IMR-90 (cell line): Measurements from ENCODE around the gene CRYGC. TPM values are rescaled to one million over a fixed set of nuclear protein-coding genes. Genes with fewer than 3 reads are reported as not detected.
A peak's percentile ranks its signal among the peaks of the same experiment; 100 is the strongest.

Experiments
- ATAC-seq: fragments of 200-7000 bp; cut with Tn5 transposase; 2 replicates; pipeline ENCODE4 v1.9.1; 2020; ENCODE audit warnings: low read depth, mild to moderate bottlenecking, moderate library complexity
- BruUV-seq: library from RNA; stranded (reverse); fragments of 400-500 nt; replicated peaks from 2 replicates; lab custom pipeline; 2021; lab: Mats Ljungman, UMichigan
- CTCF ChIA-PET: fragments of 300-600 bp; formaldehyde crosslinking; extraction: SDS; loops from one replicate; lab custom pipeline; 2021; ENCODE audit warnings: antibody characterized with exemption; lab: Yijun Ruan, JAX
- POLR2A ChIA-PET: fragments of 300-600 bp; sonication (Branson Sonifier 250); formaldehyde crosslinking; loops from one replicate; lab custom pipeline; 2022; ENCODE audit warnings: antibody characterized with exemption; ENCODE audit not compliant: unreplicated experiment; lab: Charles Lee
- DNase-seq: peaks from one replicate; pipeline ENCODE4 v3.0.0; 2013
- H2AFZ ChIP-seq: replicated peaks from 2 replicates; pipeline ENCODE3; 2013; ENCODE audit warnings: low read length, mild to moderate bottlenecking; ENCODE audit not compliant: poor library complexity
- H2AK5ac ChIP-seq: 2 replicates; pipeline ENCODE4 v1.6.1; 2013; ENCODE audit warnings: low read depth, low read length, inconsistent platforms
- H2AK9ac ChIP-seq: replicated peaks from 2 replicates; pipeline ENCODE3; 2013; ENCODE audit warnings: mild to moderate bottlenecking, low read depth, low read length, moderate library complexity; ENCODE audit not compliant: poor library complexity
- H2BK120ac ChIP-seq: 2 replicates; pipeline ENCODE4 v1.6.1; 2013; ENCODE audit warnings: low read depth, low read length, inconsistent platforms
- H2BK15ac ChIP-seq: 3 replicates; pipeline ENCODE4 v1.6.1; 2013; ENCODE audit warnings: low read depth, low read length, inconsistent platforms
- H2BK20ac ChIP-seq: 2 replicates; pipeline ENCODE4 v1.6.1; 2013; ENCODE audit warnings: low read depth, mild to moderate bottlenecking, inconsistent platforms, low read length, moderate library complexity
- H2BK5ac ChIP-seq: 2 replicates; pipeline ENCODE4 v1.6.1; 2013; ENCODE audit warnings: mild to moderate bottlenecking, low read depth, low read length, inconsistent platforms; ENCODE audit not compliant: poor library complexity, severe bottlenecking
- H3K14ac ChIP-seq: replicated peaks from 2 replicates; pipeline ENCODE4 v1.6.1; 2013; ENCODE audit warnings: low read depth, low read length, inconsistent platforms
- H3K18ac ChIP-seq: 2 replicates; pipeline ENCODE4 v1.6.1; 2013; ENCODE audit warnings: low read depth, low read length, control low read depth
- H3K23ac ChIP-seq: 2 replicates; pipeline ENCODE4 v1.6.1; 2013; ENCODE audit warnings: low read depth, low read length, inconsistent platforms
- H3K27ac ChIP-seq: 2 replicates; pipeline ENCODE4 v1.5.1; 2013; ENCODE audit warnings: mild to moderate bottlenecking, control low read depth, low read length; ENCODE audit not compliant: insufficient read depth
- H3K27me3 ChIP-seq: 2 replicates; pipeline ENCODE4 v1.6.1; 2013; ENCODE audit warnings: low read length; ENCODE audit not compliant: control insufficient read depth, insufficient read depth
- H3K36me3 ChIP-seq: 2 replicates; pipeline ENCODE4 v1.6.1; 2013; ENCODE audit warnings: low read length, mixed read lengths; ENCODE audit not compliant: control insufficient read depth, insufficient read depth
- H3K4ac ChIP-seq: 2 replicates; pipeline ENCODE4 v1.6.1; 2013; ENCODE audit warnings: low read depth, low read length, inconsistent platforms
- H3K4me1 ChIP-seq: 2 replicates; pipeline ENCODE4 v1.6.1; 2013; ENCODE audit warnings: low read length, mixed read lengths; ENCODE audit not compliant: control insufficient read depth, insufficient read depth
- H3K4me2 ChIP-seq: 2 replicates; pipeline ENCODE4 v1.6.1; 2013; ENCODE audit warnings: low read depth, mild to moderate bottlenecking, control low read depth, low read length, moderate library complexity
- H3K4me3 ChIP-seq: 2 replicates; pipeline ENCODE4 v1.5.1; 2013; ENCODE audit warnings: low read depth, mild to moderate bottlenecking, control low read depth, low read length, moderate library complexity; ENCODE audit not compliant: insufficient read depth
- H3K56ac ChIP-seq: 2 replicates; pipeline ENCODE4 v1.6.1; 2013; ENCODE audit warnings: low read length, inconsistent platforms; ENCODE audit not compliant: insufficient read depth; ENCODE audit errors: extremely low read depth
- H3K79me1 ChIP-seq, 2 experiments: 2 replicates each; pipeline ENCODE4 v1.6.1; 2013; ENCODE audit warnings: low read length in 2 of 2, inconsistent platforms in 1 of 2, low read depth in 1 of 2
- H3K9ac ChIP-seq: 2 replicates; pipeline ENCODE4 v1.6.1; 2013; ENCODE audit warnings: low read depth, low read length, control low read depth
- H3K9me1 ChIP-seq: 2 replicates; pipeline ENCODE4 v1.6.1; 2013; ENCODE audit warnings: low read length, inconsistent platforms; ENCODE audit not compliant: insufficient read depth
- H3K9me3 ChIP-seq: 2 replicates; pipeline ENCODE4 v1.6.1; 2013; ENCODE audit warnings: low read length; ENCODE audit not compliant: control insufficient read depth, insufficient read depth
- H4K20me1 ChIP-seq: 2 replicates; pipeline ENCODE4 v1.6.1; 2013; ENCODE audit warnings: low read length, inconsistent platforms; ENCODE audit not compliant: insufficient read depth
- H4K5ac ChIP-seq: 2 replicates; pipeline ENCODE4 v1.6.1; 2013; ENCODE audit warnings: mild to moderate bottlenecking, low read depth, low read length, control low read depth
- H4K8ac ChIP-seq, 2 experiments: 2 replicates each; pipeline ENCODE4 v1.6.1; 2013; ENCODE audit warnings: low read depth in 2 of 2, low read length in 2 of 2, control low read depth in 1 of 2, inconsistent platforms in 1 of 2
- H4K91ac ChIP-seq: 2 replicates; pipeline ENCODE4 v1.6.1; 2013; ENCODE audit warnings: low read depth, low read length, inconsistent platforms; ENCODE audit not compliant: insufficient read depth
- CEBPB ChIP-seq: IDR thresholded peaks from 2 replicates; pipeline ENCODE4 v1.6.1; 2012; ENCODE audit warnings: low read depth, low read length, improper control_type of control experiment
- FOS ChIP-seq: fragments of 150-350 bp; IDR thresholded peaks from 2 replicates; pipeline ENCODE4 v1.6.1; 2016; ENCODE audit warnings: low read depth, low read length
- MAFK ChIP-seq: IDR thresholded peaks from 2 replicates; pipeline ENCODE4 v1.6.1; 2012; ENCODE audit warnings: low read depth, low read length, improper control_type of control experiment
- MAZ ChIP-seq: IDR thresholded peaks from 2 replicates; pipeline ENCODE4 v1.6.1; 2012; ENCODE audit warnings: low read depth, mild to moderate bottlenecking, low read length, improper control_type of control experiment, moderate library complexity, borderline replicate concordance
- POLR2A ChIP-seq: IDR thresholded peaks from 2 replicates; pipeline ENCODE4 v1.6.1; 2012; ENCODE audit warnings: mild to moderate bottlenecking, low read depth, low read length
- RAD21 ChIP-seq: IDR thresholded peaks from 2 replicates; pipeline ENCODE4 v1.6.1; 2012; ENCODE audit warnings: low read length, improper control_type of control experiment
- RCOR1 ChIP-seq: IDR thresholded peaks from 2 replicates; pipeline ENCODE4 v1.6.1; 2012; ENCODE audit warnings: mild to moderate bottlenecking, low read length, improper control_type of control experiment; ENCODE audit not compliant: insufficient replicate concordance
- SMC3 ChIP-seq: fragments of 150-350 bp; IDR thresholded peaks from 2 replicates; pipeline ENCODE4 v1.6.1; 2016; ENCODE audit warnings: low read depth, mild to moderate bottlenecking, antibody characterized with exemption, low read length, moderate library complexity
- WGBS, 2 experiments: methylation state at CpG; one replicate each; pipeline versions ENCODE4 v1.1.5 to v1.1.7; 2013; ENCODE audit warnings: missing lambda C conversion rate in 2 of 2; ENCODE audit not compliant: insufficient read length in 1 of 2; ENCODE audit errors: extremely low coverage in 2 of 2; 5-methylcytosine and 5-hydroxymethylcytosine counted together
- dilution Hi-C: fragments of 300-500 bp; cut with HindIII; formaldehyde crosslinking; loops from one replicate; pipeline ENCODE4 v1.14.3; 2018; ENCODE audit warnings: low sequenced_read_pairs; ENCODE audit not compliant: unreplicated experiment
- in situ Hi-C: fragments of 300-500 bp; cut with MboI; formaldehyde crosslinking; loops from 3 replicates; pipeline ENCODE4 v1.14.3; 2019; ENCODE audit warnings: low sequenced_read_pairs, inconsistent platforms, mixed read lengths
- intact Hi-C: fragments of 100-400 bp; cut with micrococcal nuclease; formaldehyde crosslinking; loops from 2 replicates; pipeline ENCODE4 v1.10.0; 2022
- polyA plus RNA-seq, 3 experiments: library from polyadenylated mRNA; depleted of rRNA; stranded (reverse); fragments of >200 nt; gene quantifications; 2 replicates each; pipeline ENCODE4 v1.2.3, GENCODE V29; 2012; ENCODE audit warnings: low replicate concordance in 1 of 3
- total RNA-seq: library from RNA; depleted of rRNA; stranded (reverse); fragments of >200 nt; gene quantifications from 2 replicates; pipeline ENCODE4 v1.2.3, GENCODE V29; 2012
- TF ChIP-seq, protein P1 (sequence below): conservative IDR thresholded peaks from 2 replicates; pipeline ENCODE4 v1.5.1; 2012; ENCODE audit warnings: mild to moderate bottlenecking, low read depth, low read length, improper control_type of control experiment
- TF ChIP-seq, protein P2 (sequence below): fragments of 150-350 bp; IDR thresholded peaks from 2 replicates; pipeline ENCODE4 v1.6.1; 2016; ENCODE audit warnings: low read depth, mild to moderate bottlenecking, low read length, moderate library complexity, borderline replicate concordance

The CRYGC gene
- total and polyA plus RNA-seq, 2 of the 4 experiments (the other 2 are of a cell fraction) = not detected

DNA sequence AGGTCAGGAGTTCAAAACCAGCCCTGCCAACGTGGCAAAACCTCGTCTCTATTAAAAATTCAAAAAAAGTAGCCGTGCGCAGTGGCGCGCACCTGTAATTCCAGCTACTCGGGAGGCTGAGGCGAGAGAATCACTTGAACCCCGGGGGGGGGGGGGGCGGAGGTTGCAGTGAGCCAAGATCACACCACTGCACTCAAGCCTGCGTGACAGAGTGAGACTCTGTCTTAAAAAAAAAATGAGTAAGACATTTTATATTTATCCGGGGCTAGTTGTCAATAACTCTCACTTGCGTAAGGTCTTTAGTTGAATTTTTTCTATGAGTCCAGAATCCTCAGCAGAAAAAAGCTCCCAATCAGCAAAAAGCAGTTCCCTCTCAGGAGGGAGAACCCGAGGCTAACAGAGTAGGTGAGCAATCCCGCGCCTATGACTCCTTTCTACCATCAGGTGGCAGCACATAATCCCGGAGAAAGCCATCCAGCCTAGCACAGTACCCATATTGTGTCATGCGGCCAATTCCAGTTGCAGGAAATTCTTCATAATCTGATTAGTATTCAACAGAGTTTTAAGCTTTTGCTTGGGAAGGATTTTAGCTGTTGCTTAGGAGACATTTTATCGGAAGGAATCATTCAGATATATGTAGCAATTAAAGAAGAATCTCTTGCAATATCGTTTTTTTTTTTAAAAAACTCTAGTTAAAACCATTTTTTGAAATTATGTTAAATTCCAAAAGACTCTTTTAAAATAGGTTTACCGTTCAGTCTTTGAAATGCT, 45.6 kb upstream of the CRYGC start:
- in situ Hi-C loops = no loop called here
- no peak overlapping the region for H3K23ac ChIP-seq

More for the DNA sequence above, 45.6 kb upstream of the CRYGC start:
- H3K27me3 ChIP-seq = no peaks in the 10 kb centered on the region; the same call in 1 of the 2 replicates
- no peak overlapping the region for H2AK9ac ChIP-seq
- no peaks in the 10 kb centered on the region for H4K20me1 ChIP-seq
- H3K9me1 ChIP-seq = no peaks in the 10 kb centered on the region
- no peak overlapping the region for H3K9ac ChIP-seq
- H2BK5ac ChIP-seq = no peak overlapping the region
- H3K4ac ChIP-seq = no peak overlapping the region
- ATAC-seq = peak; percentile 100
- no peak overlapping the region for H3K14ac ChIP-seq
- H3K9me3 ChIP-seq = no peaks in the 10 kb centered on the region
- no peaks in the 10 kb centered on the region for H3K4me1 ChIP-seq
- intact Hi-C loops = loop anchor here (1.0 to 10.0 kb wide), 2 partner anchors 80 to 180 kb away; partner anchors contain the start of gene IDH1
- no peaks in the 10 kb centered on the region for H3K36me3 ChIP-seq
- H3K18ac ChIP-seq = no peak overlapping the region
- H3K27ac ChIP-seq = no peak overlapping the region
- no peak overlapping the region for H4K8ac ChIP-seq
- no peak overlapping the region for H4K5ac ChIP-seq
- 74% methylated on average over 6 of the region's 21 CpGs; no CpG with 5 or more reads in 1 of the 2 experiments for WGBS, 2 experiments
- TF ChIP-seq RAD21 (peak; percentile 71), RCOR1 (no peak), FOS (no peak), MAZ (no peak), MAFK (peak; percentile 64), CEBPB (peak; percentile 56; the same call in 1 of the 2 replicates), SMC3 (peak; percentile 51), POLR2A (no peak)
- TF ChIP-seq, protein P1, sequence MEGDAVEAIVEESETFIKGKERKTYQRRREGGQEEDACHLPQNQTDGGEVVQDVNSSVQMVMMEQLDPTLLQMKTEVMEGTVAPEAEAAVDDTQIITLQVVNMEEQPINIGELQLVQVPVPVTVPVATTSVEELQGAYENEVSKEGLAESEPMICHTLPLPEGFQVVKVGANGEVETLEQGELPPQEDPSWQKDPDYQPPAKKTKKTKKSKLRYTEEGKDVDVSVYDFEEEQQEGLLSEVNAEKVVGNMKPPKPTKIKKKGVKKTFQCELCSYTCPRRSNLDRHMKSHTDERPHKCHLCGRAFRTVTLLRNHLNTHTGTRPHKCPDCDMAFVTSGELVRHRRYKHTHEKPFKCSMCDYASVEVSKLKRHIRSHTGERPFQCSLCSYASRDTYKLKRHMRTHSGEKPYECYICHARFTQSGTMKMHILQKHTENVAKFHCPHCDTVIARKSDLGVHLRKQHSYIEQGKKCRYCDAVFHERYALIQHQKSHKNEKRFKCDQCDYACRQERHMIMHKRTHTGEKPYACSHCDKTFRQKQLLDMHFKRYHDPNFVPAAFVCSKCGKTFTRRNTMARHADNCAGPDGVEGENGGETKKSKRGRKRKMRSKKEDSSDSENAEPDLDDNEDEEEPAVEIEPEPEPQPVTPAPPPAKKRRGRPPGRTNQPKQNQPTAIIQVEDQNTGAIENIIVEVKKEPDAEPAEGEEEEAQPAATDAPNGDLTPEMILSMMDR = peak; percentile 81
- TF ChIP-seq, protein P2, sequence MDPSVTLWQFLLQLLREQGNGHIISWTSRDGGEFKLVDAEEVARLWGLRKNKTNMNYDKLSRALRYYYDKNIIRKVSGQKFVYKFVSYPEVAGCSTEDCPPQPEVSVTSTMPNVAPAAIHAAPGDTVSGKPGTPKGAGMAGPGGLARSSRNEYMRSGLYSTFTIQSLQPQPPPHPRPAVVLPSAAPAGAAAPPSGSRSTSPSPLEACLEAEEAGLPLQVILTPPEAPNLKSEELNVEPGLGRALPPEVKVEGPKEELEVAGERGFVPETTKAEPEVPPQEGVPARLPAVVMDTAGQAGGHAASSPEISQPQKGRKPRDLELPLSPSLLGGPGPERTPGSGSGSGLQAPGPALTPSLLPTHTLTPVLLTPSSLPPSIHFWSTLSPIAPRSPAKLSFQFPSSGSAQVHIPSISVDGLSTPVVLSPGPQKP = no peak
- no peak overlapping the region for H2BK120ac ChIP-seq
- no peak overlapping the region for H3K4me2 ChIP-seq
- H3K79me1 ChIP-seq = no peaks in the 10 kb centered on the region
- dilution Hi-C loops = no loop called here
- CTCF ChIA-PET = interaction anchor here (0.6 to 1.6 kb wide), 15 partner anchors 10 to 258 kb away, joined by 3 to 11 read pairs (median 3); partner anchors contain the start of gene IDH1
- no peak overlapping the region for H3K4me3 ChIP-seq
- H2AFZ ChIP-seq = peak overlapping the region; percentile 56
- no peak overlapping the region for H2BK15ac ChIP-seq
- no peak overlapping the region for H3K56ac ChIP-seq
- no peak overlapping the region for H2AK5ac ChIP-seq
- no peak overlapping the region for H2BK20ac ChIP-seq
- BruUV-seq = no TSS peak
- POLR2A ChIA-PET = no interaction called here
- H4K91ac ChIP-seq = no peak overlapping the region
- DNase-seq = peak; percentile 71
